ENCODE measurements around the gene CNTN5.
"Not testable (repeated sequence)": the region's sequence is repeated elsewhere in the genome, so short reads cannot be mapped to it uniquely, and the experiment has no call there.

CNTN5 gene

DNA sequence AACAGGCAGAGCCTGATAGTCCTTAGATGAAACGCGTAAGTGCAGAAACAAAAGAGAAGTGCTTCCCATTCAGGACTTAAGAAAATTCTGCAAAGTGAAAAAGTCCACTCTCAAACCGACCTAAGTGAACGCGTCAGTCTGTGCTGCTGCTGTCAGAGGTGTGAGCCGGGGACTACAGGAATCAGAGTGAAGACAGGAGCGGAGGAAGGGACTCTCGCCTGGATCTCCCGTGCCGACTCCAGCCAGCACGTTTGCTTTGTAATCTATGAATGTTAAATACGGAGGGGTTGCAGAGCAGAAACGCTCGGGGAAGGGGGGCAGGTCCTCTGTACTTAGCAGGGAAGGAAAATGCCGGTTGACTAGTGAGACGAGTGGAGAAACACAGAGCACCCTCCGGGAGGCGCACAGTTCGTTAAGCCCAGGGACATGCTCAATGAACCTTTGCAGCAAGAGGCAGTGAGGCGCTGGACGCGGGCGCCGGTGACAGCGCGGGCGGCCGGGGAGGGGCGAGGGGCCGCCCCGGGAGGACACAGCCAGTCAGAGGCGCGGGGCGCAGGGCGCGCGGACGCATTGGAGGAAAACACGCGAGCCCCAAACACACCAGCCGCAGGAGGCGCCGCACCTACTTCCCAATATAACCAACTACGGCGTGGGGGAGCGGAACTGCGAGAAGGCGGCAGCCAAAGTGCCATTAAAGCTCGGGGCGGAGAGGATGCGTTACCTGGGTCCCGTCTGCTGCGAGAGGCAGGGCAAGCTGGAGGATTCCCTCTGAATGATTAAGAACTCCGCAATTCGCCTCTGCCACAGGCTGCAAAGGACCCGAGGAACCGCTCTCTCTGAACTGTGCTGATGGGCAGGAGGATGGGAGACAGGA, at the start of gene CNTN5:
CNTN5 (plus strand) TSS at position 598 of the 874 bp plus-strand sequence.
- no peak for DNase-seq (ENCODE audit: low read depth in 2 of 2)

- no peak for DNase-seq (ENCODE audit: low read depth in 2 of 2)
These were observed 41.5 kb upstream of the CNTN5 start for GRCh38 chr11:98979205-98979604.

GRCh38 chr11:99015634-99016454, 4.9 kb upstream of the CNTN5 start:
- no peak for DNase-seq (ENCODE audit: low read depth in 2 of 2)

DNA sequence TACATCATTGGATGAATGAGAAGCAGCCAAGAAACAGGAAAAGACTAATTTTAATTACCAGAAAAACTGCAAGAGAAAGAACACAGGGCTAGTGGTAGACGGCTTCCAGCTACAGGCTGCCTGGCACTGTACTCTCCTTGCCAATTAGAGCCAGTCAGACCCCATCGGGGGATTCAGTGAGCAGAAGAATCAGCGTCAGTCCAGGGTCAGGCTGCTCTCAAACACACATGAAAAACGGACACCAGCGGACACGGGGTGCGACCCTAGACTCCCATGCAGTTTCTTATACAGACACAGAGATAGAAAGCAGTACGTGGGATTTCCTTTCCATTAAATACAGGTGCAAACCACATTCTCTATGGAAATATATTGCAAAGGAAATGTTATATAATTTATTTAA, 1.1 kb upstream of the CNTN5 start:
- DNase-seq (ENCODE audit: low read depth in 2 of 2), result no peak

- no peak for DNase-seq (ENCODE audit: low read depth in 2 of 2)
These were observed 16.3 kb downstream of the CNTN5 start for GRCh38 chr11:99037057-99037456.

- no peak for DNase-seq (ENCODE audit: low read depth in 2 of 2)
These were observed 42.6 kb downstream of the CNTN5 start for GRCh38 chr11:99063331-99063730.

DNA sequence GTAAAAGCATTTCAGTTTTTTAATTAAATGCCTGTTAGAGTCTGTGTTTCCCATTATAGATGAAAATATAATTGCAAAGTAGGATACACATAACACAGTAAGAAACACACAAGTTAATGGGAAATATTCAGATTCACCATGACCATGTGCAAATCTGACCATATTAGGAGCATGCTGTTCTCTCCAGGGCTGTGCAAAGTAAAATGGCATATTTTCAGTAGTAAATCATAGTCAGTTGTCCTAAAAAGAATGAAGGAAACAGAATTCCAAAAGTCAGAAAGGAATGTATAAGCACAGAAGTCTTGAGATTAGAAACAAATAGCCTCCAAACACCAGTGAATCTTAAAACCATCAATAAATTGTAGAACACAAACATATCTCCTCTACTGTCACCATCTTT, 44.4 kb downstream of the CNTN5 start:
- DNase-seq (ENCODE audit: low read depth in 2 of 2), result no peak

DNA sequence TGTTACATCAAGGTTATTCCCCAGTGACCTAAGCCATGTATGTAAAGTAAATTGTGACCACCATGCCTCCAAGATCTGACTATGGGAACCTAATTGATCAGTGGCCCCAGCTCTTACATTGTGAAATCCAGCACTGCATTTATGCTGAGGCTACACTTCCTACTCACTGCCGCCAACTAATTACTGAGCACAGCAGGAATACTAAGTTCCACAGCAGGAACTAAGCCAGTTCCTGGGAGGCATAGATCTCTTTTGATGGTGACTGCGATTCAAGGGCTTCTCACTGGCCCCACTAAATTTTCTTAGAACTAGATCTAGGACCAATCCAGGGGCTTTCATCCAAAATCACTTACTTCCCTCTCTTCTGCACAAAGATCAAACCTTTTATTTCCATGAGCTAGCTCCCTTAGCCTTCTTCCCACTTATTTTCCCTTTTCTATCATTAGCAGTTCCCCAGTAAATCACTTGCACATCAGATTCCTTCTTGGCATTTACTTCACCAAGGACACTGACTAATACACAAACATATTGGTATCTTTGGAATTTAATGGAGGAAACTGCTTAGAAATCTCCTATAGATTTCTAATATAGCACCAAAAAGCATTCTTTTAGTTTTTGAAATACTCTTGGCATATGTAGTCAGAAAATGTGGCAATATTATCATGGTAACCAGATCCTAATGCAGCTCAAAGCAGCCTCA, 46.0 kb downstream of the CNTN5 start:
- no peak for DNase-seq (ENCODE audit: low read depth in 2 of 2)

GRCh38 chr11:99068832-99069231, 48.1 kb downstream of the CNTN5 start:
- no peak for DNase-seq (ENCODE audit: low read depth in 2 of 2)

GRCh38 chr11:99069856-99070444, 49.2 kb downstream of the CNTN5 start:
- no peak for DNase-seq (ENCODE audit: low read depth in 2 of 2)

DNA sequence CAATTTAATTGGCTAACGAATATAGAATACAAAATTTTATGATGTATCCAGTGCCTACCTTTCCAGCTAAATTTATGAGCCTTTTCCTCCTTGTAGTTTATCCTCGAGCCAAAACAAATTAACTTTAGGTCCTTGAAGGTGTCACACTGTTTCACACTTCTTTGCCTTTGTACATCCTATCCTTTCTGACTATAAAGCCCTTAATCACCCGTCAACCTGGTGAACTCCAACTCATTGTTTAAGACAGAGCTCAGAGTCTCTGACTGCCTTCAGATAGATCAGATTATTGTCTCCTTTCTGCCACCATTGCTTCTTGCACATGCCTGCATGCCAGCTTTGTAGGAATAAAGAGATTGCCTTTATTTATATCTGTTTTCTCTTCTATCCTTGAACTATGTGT, 58.8 kb downstream of the CNTN5 start:
- DNase-seq (ENCODE audit: low read depth in 2 of 2), result no peak

- no peak for DNase-seq (ENCODE audit: low read depth in 2 of 2)
These were observed 59.4 kb downstream of the CNTN5 start for GRCh38 chr11:99080154-99080553.

DNA sequence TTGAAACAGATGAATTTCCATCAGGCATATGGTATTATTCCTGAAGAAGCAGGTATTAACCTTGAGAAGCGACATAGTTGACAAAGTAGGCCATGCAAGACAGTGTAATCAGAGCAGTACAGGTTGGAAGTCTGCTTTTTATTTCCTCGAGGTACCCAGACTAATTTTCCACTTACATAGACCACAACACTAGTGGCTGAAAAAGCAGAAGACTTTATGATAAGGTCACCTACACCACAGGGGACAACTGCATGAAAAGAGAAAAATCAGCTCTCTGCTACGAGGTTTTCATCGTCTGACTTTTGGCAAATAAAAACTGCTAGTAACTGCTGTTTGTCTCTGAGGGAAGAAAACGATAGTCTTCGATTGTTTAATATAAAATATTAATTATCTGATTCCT, 77.5 kb downstream of the CNTN5 start:
- DNase-seq (ENCODE audit: low read depth in 2 of 2), result no peak

- no peak for DNase-seq (ENCODE audit: low read depth in 2 of 2)
These were observed 78.0 kb downstream of the CNTN5 start for GRCh38 chr11:99098751-99099150.

DNA sequence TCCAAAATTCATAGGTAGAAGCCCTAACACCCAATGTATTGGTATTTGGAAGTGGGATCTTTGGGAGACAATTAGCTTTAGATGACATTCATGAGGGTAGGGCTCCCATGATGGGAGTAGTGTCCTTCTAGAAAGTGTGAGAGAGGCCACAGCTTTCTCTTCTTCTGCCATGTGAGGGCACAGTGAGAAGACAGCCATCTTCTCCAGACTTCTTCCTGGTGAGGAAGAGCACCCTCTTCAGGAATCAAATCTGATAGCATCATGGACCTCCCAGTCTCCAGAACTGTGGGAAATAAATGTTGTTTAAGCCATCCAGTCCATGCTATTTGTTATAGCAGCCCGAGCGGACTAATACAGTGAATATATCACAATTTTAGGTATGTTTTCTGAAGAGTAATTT, 96.9 kb downstream of the CNTN5 start:
- no peak for DNase-seq (ENCODE audit: low read depth in 2 of 2)

- not testable (repeated sequence) for DNase-seq (ENCODE audit: low read depth in 2 of 2)
These were observed 113.1 kb downstream of the CNTN5 start for GRCh38 chr11:99133862-99134261.

GRCh38 chr11:99135508-99135907, 114.8 kb downstream of the CNTN5 start:
- DNase-seq (ENCODE audit: low read depth in 2 of 2), result no peak

- DNase-seq (ENCODE audit: low read depth in 2 of 2), result no peak
These were observed 121.5 kb downstream of the CNTN5 start for GRCh38 chr11:99142237-99142636.

- no peak for DNase-seq (ENCODE audit: low read depth in 2 of 2)
These were observed 127.6 kb downstream of the CNTN5 start for GRCh38 chr11:99148352-99148751.

DNA sequence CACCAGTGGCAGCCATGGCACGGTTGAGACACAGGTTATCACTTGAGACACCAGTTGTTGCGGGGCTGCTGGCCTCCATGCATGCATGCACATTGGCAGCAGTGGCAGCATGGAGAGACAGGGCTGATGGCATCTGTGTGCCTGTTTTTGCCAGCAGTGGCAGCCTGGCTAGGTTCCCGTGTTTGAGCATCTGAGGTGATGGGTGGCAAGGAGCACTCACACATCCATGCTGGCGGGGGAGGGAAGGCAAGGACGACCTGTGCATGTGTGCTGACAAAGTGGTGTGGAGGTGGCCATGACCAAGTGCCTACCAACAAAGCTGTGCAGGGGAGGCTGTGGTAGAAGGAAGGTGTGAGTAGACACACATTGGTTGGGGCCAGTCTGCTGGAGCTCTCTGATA, 133.5 kb downstream of the CNTN5 start:
- DNase-seq (ENCODE audit: low read depth in 2 of 2), result no peak

DNA sequence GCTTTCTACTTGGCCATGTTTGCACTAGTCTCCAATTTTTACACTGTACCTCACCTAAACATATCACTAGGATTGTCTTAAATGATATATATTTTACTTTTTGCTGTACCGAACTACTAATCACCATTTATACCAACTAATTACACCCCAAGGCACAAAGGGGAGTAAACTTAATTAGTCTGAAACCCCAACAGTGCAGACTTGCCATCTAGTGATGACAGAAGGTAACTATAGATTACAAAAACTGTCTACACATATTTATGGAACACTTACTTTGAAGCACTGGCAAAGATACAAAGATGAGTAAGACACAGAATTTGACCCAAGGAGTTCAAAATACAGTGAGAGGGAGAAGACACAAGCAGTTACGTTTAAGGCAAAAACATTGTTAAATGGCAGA, 139.7 kb downstream of the CNTN5 start:
- no peak for DNase-seq (ENCODE audit: low read depth in 2 of 2)

- DNase-seq (ENCODE audit: low read depth in 2 of 2), result no peak
These were observed 142.1 kb downstream of the CNTN5 start for GRCh38 chr11:99162819-99163218.
